Fibroblast of skin of right quadriceps (primary cell): ENCODE results near the gene IMP4.
A peak's percentile ranks its signal among the peaks of the same experiment; 100 is the strongest.
"Not testable (repeated sequence)": the region's sequence is repeated elsewhere in the genome, so short reads cannot be mapped to it uniquely, and the experiment has no call there.

Experiments used
- DNase-seq: peaks from one replicate; pipeline ENCODE4 v3.0.0-alpha.2; 2013

Gene IMP4

GRCh38 chr2:130342533-130343275, at the start of gene IMP4:
IMP4 (plus strand) TSS chr2:130342897; CDS start chr2:130342933, 36 bp downstream.
- DNase-seq: peak; percentile 99

GRCh38 chr2:130300258-130300969, 42.3 kb upstream of the IMP4 start:
- DNase-seq: no peak

- DNase-seq: no peak
These were observed 41.7 kb upstream of the IMP4 start for GRCh38 chr2:130300970-130301348.

DNA sequence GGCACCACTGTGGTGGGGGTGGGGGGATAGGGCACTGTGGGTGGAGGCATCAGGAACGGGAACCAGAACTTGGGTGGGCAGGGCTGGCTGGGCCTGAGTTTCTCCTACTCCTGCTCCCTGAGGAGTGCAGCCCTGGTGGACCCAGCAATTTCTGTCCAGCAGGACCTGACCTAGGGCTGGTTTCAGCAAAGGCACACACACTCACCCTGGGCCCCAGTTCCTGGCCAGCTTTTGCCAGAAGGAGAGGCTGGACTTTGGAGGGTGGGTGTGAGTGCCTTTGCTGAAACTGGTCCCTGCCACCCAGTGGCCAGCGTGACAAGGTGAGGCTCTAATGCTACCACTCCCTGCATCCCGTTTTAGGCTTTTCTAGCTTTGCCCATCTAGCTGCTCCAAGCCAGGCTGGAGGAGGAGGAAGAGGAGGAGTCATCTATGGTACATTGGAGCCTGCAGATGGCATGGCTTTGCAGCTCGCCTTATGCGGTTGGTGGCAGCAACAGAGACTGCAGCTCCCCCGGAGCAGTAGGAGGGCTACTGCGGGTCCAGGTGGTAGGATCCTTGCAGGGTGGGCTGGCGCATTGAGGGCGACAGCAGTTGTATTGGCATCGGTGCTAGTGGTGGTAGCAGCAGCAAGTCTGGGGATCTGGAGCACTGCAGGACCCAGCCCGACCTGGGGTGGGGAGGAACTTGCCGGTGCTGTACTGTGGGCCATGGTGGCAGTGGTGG, 40.4 kb upstream of the IMP4 start:
- no peak for DNase-seq

GRCh38 chr2:130303169-130303568, 39.5 kb upstream of the IMP4 start:
- DNase-seq: no peak

- DNase-seq: no peak
These were observed 38.0 kb upstream of the IMP4 start for GRCh38 chr2:130304726-130305125.

DNA sequence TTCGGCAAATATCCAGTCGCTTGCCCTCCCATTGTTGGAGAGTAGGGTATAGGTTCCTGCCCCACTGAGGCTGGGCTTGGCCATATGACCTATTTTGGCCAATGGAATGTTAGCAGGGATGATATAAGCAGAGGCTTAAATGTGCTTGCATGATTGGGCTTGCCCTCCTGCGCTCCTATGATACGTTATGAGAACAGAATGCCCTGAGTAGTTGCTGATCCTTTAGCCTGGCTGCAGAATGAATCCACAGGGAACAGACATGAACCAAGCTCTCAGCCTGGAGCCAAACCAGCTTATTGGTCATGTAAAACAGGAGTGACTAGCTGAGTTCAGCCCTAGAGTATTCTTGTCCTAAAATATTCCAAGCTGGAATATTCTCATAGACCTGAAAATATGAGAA, 34.8 kb upstream of the IMP4 start:
- DNase-seq: no peak

DNA sequence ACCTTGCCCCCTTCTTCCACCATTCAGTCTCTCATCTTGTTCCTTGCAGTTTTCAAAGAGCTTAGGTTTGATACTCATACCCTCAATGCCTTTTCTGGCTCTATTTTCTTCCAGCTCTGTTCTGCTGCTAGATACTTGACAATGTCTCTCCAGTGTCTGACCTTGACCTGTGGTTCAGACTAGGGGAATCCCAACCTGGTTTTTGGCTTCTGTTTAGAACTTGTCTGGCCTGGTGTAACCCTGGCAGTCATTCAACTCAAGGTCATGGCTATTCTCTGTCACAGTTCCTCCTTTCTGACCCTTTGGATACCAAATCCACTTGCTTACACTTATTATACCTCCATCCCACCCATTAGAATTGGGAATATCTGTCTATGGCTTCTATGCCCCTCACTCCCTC, 31.8 kb upstream of the IMP4 start:
- DNase-seq: no peak

DNA sequence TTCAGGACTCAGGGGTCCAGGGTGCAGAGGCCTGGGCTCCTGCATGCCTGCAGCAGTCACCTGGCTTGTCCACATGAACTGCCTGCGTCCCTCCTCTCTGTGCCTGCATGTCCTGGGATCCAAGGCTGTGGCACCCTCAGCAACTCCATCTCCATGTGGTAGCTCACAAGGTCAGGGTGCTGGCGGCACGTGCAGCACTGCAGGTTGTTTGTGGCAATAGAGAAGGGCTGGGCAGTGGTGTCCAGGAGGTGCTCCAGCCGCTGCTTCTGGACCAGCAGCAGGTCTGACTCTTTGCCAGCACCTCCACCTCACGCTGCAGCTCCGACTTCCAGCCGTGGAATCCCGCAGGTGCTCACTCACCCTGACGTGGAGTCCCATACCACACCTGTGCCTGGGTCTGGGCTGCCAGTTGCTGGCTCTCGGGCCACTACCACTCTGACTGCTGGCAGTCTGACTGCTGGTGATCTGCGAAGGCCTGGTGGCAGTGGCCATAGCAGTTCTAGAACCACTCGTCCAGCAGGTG, 28.8 kb upstream of the IMP4 start:
- DNase-seq: no peak

- no peak for DNase-seq
These were observed 28.3 kb upstream of the IMP4 start for GRCh38 chr2:130314377-130314776.

GRCh38 chr2:130316596-130316995, 26.1 kb upstream of the IMP4 start:
- no peak for DNase-seq

DNA sequence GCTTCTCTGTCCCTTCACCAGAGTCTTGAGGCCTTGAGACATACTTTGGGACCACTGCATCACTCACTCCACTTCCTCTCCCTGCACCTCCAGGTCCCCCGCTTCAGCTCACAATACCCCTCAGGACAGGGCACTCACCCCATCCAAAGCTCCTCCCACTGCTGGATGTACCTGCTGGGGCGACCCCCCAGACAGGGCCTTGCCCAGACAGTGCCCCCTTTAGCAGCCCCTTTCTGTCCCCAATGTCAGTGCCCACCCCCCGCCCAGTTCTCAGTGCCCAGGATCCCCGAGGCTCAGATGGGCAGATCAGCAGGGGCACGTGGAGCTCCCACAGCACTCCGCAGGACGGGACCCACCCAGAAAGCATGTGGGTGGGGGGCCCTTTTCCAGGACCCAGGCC, 23.8 kb upstream of the IMP4 start:
- no peak for DNase-seq

DNA sequence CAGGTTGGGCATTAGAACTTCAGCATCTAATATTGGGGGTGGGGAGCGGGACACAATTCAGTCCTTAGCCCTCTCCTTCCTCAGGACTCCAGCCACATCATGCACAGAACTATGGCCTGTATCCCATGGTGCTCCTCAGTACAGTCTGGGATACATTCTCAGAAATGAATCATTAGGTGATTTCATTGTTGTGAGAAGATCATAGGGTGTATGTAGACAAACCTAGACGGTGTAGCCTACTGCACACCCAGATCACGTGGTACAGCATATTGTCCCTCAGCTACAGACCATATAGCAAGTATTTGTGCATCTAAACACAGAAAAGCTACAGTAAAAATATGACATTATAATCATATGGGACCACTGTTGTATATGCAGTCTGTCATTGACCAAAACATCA, 23.2 kb upstream of the IMP4 start:
- no peak for DNase-seq

- DNase-seq: peak; percentile 76
These were observed 14.8 kb upstream of the IMP4 start for GRCh38 chr2:130327703-130328527.

GRCh38 chr2:130328710-130329109, 14.0 kb upstream of the IMP4 start:
- no peak for DNase-seq

DNA sequence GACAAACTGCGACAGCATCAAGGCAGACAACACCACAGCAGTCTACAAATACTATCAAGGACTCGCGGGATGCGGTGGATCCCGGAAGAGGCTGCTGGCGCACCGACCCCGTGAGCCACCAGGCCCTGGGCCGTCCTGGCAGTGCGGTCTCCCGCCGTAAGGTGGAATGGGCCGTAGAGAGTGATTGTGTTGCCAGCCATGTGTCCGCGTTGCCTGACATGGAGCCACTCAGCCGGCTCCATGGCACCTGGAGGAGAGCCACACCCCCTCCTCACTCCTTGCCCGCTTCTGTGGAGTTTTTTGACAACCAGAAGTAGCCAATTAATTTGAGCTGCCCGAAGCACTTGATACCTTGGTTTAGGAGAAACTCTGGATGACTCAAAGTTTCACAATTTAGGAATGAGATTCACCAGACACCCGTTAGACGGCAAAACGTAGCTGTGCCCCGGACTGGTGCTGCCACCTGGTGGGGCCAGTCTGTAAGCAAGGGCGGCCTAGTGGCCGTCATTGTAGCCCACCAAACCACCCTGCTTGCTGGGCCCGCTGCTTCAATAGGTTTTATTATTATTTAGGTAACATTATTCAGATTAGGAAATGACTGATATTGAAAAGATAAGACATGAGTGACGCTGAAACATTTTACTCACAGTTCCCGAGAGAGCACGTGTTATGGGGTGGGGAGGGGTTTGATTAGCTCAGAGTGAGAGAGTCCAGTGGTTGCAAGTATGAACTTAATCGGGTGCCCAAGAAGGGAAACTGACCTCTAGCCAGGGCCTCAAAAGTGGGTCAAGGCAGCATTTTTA, 10.2 kb upstream of the IMP4 start:
- DNase-seq: peak; percentile 80

DNA sequence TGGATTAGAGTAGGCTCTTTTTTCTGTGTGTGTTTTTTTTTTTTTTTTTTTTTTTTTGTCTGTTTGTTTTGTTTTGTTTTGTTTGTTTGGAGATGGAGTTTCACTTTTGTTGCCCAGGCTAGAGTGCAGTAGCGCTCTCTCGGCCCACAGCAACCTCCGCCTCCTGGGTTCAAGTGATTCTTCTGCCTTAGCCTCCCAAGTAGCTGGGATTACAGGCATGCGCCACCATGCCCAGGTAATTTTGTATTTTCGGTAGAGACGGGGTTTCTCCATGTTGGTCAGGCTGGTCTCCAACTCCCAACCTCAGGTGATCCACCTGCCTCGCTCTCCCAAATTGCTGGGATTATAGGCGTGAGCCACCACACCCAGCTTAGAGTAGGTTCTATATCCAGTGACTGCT, 9.4 kb upstream of the IMP4 start:
- not testable (repeated sequence) for DNase-seq

DNA sequence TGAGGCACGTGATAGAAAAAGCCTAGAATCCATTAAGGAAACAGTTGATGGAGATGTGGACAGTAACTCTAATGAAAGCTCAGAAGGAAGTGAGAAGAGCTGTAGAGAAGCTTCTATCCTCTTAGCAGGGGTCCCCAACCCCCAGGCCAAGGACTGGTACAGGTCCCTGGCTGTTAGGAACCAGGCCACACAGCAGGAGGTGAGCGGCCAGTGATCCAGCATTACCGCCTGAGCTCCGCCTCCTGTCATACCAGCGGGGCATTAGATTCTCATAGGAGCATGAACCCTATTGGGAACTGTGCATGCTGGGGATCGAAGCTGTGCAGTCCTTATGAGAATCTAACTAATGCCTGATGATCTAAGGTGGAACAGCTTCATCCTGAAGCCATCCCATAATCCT, 8.7 kb upstream of the IMP4 start:
- DNase-seq: no peak

GRCh38 chr2:130335226-130335625, 7.5 kb upstream of the IMP4 start:
- no peak for DNase-seq

DNA sequence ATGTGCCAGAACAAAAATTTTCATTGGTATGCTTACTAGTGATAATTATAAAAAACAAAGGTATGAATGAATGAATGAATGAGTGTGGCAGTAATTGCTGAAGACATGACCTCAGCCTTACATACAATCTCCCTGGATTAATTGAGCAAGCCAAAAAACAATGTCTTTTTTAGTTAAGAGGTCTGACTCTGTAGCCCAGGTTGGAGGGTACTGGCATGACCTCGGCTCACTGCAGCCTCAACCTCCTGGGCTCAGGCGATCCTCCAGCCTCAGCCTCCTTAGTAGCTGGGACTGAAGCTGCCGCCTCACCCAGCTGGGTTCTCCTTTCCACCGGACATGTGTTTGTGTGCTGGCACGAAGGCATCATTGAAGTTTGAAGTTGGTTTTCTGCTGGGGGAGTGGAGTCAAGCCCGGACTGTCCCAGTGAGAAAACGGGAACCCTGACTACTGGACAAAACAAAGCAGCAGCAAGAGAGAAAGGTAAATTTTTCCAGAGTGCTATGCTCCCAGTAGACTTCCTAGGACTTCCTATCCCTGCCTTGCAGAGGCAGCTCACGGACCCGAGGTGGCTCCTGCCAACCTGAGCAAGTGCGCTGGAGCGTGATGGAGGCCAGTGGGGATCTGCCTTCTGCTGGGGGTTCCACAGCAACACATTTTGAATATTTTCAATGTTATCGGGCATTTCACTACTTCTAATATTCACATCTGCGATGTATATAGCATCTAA, 6.4 kb upstream of the IMP4 start:
- DNase-seq: no peak
